GM12874 (cell line): ENCODE measurements around the gene FAM168A.

Source experiments
- TF ChIP-seq, protein P1 (sequence below): IDR thresholded peaks from 2 replicates; pipeline ENCODE4 v1.5.1; 2011; ENCODE audit warnings: low read depth, mild to moderate bottlenecking, control low read depth, low read length, moderate library complexity; ENCODE audit not compliant: insufficient read depth

Gene FAM168A

DNA sequence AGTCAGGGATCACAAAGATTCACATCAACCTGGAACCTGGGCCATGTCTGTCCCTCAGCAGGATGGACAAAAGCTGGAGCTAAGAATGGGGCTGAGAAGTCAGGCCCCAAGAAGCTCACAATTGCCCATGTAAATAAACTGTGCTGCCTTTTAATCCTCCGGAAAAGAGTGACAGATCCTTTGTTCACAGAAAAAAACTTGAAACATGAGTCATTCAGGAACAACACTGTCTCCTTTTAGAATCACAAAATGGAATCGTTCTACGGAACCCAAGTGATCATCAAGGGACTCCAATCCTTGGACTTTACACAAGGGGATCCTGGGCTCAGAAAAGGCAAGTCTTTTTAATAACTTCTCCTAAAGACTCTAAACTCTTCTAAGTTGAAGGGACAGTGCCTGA is 185.6 kb downstream of the FAM168A start:
- TF ChIP-seq, protein P1, sequence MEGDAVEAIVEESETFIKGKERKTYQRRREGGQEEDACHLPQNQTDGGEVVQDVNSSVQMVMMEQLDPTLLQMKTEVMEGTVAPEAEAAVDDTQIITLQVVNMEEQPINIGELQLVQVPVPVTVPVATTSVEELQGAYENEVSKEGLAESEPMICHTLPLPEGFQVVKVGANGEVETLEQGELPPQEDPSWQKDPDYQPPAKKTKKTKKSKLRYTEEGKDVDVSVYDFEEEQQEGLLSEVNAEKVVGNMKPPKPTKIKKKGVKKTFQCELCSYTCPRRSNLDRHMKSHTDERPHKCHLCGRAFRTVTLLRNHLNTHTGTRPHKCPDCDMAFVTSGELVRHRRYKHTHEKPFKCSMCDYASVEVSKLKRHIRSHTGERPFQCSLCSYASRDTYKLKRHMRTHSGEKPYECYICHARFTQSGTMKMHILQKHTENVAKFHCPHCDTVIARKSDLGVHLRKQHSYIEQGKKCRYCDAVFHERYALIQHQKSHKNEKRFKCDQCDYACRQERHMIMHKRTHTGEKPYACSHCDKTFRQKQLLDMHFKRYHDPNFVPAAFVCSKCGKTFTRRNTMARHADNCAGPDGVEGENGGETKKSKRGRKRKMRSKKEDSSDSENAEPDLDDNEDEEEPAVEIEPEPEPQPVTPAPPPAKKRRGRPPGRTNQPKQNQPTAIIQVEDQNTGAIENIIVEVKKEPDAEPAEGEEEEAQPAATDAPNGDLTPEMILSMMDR: no peak

DNA sequence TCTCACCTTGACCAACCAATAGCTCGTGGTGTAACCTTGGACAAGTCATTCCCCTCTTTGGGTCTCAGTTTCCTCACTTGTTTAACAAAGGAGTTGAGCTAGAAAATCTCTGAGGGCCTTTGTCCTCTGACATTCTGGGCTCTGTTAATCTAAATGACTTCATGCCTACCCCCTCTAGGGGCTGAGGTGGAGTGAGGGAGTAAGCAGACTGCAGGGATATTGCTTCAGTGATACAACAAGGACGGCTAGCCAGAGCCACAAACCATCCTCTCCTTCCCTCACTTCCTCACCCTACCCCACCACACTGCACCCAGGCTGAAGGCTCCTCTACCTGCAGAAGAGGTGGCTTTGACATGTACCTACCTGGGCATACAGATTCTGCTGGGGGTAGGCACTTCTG is 186.9 kb downstream of the FAM168A start:
- TF ChIP-seq, protein P1: no peak

DNA sequence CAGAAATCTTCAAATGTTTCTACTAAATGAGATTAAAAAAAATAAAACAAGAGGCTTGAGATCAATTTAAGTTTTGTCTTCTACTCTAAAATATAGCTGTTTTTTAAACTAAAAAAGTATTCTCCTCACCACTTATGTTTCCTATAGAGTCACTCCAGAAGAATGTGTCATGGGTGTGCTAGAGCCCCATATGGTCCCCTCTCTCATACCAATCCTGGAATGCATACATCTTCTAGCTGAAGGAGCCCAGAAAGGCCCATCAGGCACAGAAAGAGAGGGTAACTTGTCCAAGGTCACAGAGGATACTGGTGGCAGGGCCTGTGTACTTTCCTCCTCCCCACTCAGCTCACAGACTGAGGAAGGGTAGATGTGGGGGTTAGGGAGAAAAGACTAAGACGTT is 187.3 kb downstream of the FAM168A start:
- TF ChIP-seq, protein P1: no peak

DNA sequence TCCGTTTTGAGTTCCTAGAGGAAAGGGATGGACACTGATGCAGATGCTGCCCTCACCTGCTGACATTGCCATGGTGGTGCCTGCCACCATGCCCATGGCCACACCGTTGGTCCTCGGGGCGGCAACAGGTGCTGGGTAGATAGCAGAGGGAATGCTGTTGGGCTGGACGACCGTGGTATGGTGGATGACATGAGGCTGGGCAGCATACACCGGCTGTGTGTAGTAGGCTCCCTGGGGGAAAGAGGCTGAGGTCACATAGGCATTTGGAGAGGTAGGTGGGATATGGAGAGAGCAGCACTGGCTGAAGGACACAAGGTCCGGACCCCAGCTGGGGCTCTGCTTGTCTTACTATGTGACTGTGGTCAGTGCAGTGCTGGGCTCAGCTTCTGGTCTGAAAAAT is 188.5 kb downstream of the FAM168A start:
- TF ChIP-seq, protein P1: no peak

DNA sequence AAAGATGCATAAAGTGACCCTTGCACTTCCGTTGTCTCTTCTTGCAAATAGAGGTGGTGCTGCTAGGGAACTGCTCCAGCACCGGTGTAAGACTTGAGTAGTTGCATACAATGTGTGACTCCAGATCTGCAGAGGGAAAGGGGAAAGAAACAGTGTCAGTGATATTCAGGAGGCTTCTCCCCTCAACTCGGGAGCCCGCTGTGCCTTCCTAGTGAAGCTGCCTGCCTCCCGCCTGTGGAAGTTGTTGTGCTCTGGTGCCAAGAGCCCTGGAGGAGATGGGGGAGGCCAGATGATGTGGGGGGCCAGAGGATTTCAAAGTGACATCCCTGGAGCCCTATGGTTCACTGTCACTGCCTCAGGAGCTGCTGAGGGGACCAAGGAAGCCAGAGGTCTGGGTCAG is 191.3 kb downstream of the FAM168A start:
- TF ChIP-seq, protein P1: no peak

DNA sequence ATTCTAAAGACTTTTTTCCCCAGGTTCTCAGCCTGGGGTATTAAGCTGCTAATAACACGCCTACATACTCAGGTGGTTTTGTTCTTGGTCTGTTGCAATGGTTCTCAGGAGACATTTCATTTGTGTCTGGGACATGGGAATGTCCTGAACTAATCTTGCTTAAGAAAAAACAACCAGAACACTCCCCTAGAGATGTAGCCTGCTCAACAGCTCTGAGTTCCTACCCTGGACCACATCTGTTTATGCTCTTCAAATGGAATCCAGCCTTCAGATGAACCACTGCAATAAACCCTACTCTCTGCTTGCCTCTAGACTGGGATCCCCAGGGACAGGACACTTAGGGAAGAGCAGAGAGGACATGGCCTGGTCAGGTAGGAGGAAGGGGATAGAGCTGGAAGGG is 191.8 kb downstream of the FAM168A start:
- TF ChIP-seq, protein P1: no peak

DNA sequence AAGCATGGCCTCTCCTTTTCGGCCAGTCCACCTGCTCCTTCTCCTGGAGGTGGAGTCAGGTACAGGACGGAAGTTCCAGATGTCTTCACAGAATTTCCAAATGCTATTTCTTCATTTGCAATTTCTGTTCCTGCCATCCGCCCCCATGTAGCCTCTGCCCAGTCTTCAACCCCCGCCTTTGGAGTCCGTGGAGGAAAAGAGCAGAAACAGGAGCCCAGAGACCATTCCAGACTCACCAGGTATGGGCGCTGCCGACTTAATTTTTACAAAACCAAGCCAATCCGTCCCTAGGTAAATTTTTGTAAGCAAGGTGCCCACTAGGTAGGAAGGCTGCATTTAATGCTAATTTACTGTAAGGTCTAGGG is 192.8 kb downstream of the FAM168A start:
- TF ChIP-seq, protein P1: no peak
